ENCODE measurements around the gene SOX6. TPM values are rescaled to one million over a fixed set of nuclear protein-coding genes. Genes with fewer than 3 reads are reported as not detected.

SOX6 gene
- total RNA-seq, 1 donor from 2014 or later: 1.4 TPM

DNA sequence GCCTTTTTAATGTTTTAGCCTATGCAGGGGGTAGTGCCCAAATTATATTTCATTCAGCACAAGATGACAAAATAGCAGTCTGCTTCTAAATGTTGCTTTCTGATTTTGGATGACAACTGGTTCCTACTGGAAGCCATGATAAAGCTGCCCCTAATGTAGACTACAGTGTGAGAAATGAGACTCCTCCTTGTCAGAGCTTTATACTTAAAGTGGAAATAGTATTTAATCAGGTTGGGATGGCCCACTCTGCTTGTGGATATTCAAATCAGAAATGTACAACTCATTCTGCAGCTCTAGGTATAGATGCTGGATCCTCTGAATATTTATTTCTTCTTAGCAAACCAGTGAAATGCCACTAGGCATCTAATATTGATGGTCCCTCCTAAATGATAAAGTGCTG, 171.3 kb downstream of the SOX6 start:
- no peak overlapping the region for H3K27ac Mint-ChIP-seq (ENCODE audit: unreplicated experiment)
- DNase-seq: no peak
- no peaks in the 10 kb centered on the region for H3K4me1 Mint-ChIP-seq (ENCODE audit: low read depth, unreplicated experiment)
- H3K36me3 Mint-ChIP-seq (ENCODE audit: unreplicated experiment): no peaks in the 10 kb centered on the region
- no peak for TF ChIP-seq CTCF (IDR thresholded peaks at IDR 0.05; ENCODE audit: partially characterized antibody, unreplicated experiment)
- no peak overlapping the region for H3K4me3 Mint-ChIP-seq (ENCODE audit: unreplicated experiment)
- no peaks in the 10 kb centered on the region for H3K9me3 Mint-ChIP-seq (ENCODE audit: unreplicated experiment)
- H3K27me3 Mint-ChIP-seq (ENCODE audit: unreplicated experiment): peaks cover 2% of the 10 kb centered on the region

DNA sequence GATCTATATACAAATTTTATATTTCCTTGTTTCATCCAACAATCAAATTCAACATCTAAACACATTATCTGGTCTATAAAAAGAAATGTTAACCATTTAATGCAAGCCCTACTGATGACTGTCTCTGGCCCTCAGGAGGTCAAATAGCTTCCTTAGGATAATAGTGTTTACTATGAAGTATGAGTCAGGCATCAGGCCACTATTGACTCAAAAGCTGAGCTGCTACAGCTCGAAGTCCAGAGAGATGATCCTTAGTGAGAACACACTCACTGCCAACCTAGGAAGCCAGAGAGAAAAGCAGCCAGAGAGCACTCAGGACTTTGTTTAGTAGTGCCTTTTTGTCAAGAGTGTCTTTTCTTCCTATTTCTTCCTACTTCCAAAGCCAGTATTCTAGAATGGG, 171.8 kb downstream of the SOX6 start:
- H3K27me3 Mint-ChIP-seq (ENCODE audit: unreplicated experiment): peaks cover 2% of the 10 kb centered on the region
- no peaks in the 10 kb centered on the region for H3K4me1 Mint-ChIP-seq (ENCODE audit: low read depth, unreplicated experiment)
- no peak for TF ChIP-seq CTCF (IDR thresholded peaks at IDR 0.05; ENCODE audit: partially characterized antibody, unreplicated experiment)
- no peak overlapping the region for H3K27ac Mint-ChIP-seq (ENCODE audit: unreplicated experiment)
- H3K4me3 Mint-ChIP-seq (ENCODE audit: unreplicated experiment): no peak overlapping the region
- no peak for DNase-seq
- no peaks in the 10 kb centered on the region for H3K36me3 Mint-ChIP-seq (ENCODE audit: unreplicated experiment)
- no peaks in the 10 kb centered on the region for H3K9me3 Mint-ChIP-seq (ENCODE audit: unreplicated experiment)

DNA sequence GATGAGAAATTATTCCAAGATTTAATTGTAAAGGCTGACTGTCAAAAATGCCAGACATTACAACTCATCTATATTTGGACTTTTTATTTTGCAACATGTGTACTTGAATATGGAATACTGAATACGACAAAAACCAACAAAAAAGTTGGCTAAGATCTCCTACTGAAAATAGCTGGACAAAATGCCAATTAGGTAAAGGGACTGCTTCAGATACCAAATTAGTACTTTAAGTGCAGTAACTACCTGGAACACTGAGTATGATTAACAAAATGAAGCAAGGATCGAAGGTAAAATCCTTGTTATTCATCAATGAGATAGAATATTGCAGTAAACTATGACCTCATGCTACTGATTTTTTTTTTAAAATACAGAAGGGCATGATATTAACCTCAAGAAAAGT, 173.8 kb downstream of the SOX6 start:
- H3K4me1 Mint-ChIP-seq (ENCODE audit: low read depth, unreplicated experiment): peaks cover 4% of the 10 kb centered on the region
- no peak overlapping the region for H3K27ac Mint-ChIP-seq (ENCODE audit: unreplicated experiment)
- no peak for TF ChIP-seq CTCF (IDR thresholded peaks at IDR 0.05; ENCODE audit: partially characterized antibody, unreplicated experiment)
- no peaks in the 10 kb centered on the region for H3K27me3 Mint-ChIP-seq (ENCODE audit: unreplicated experiment)
- H3K4me3 Mint-ChIP-seq (ENCODE audit: unreplicated experiment): no peak overlapping the region
- no peaks in the 10 kb centered on the region for H3K36me3 Mint-ChIP-seq (ENCODE audit: unreplicated experiment)
- no peaks in the 10 kb centered on the region for H3K9me3 Mint-ChIP-seq (ENCODE audit: unreplicated experiment)
- no peak for DNase-seq

- H3K4me1 Mint-ChIP-seq (ENCODE audit: low read depth, unreplicated experiment): peaks cover 4% of the 10 kb centered on the region
- H3K36me3 Mint-ChIP-seq (ENCODE audit: unreplicated experiment): no peaks in the 10 kb centered on the region
- H3K9me3 Mint-ChIP-seq (ENCODE audit: unreplicated experiment): no peaks in the 10 kb centered on the region
- no peak for TF ChIP-seq CTCF (IDR thresholded peaks at IDR 0.05; ENCODE audit: partially characterized antibody, unreplicated experiment)
- H3K27ac Mint-ChIP-seq (ENCODE audit: unreplicated experiment): no peak overlapping the region
- no peaks in the 10 kb centered on the region for H3K27me3 Mint-ChIP-seq (ENCODE audit: unreplicated experiment)
- DNase-seq: no peak
- no peak overlapping the region for H3K4me3 Mint-ChIP-seq (ENCODE audit: unreplicated experiment)
Observed at GRCh38 chr11:16180868-16181267, 175.5 kb downstream of the SOX6 start.

DNA sequence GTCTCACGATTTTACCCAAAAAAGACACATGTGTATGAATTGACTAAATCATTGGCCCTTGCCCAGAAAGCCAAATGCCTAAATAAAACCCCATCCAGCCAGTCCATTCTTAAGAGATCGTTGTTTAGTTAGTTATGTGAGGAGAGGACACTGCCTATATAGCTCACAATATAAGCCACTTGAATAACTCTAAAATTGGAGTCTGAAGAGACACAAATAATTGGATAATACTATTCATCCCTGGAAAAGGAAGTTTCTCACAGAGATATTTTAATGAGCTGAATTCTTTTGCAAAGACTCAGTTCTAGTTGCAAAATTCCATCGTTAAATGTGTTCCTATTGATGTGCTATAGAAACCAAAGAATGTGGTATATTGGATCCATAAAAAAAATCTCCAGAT, 176.7 kb downstream of the SOX6 start:
- H3K36me3 Mint-ChIP-seq (ENCODE audit: unreplicated experiment): no peaks in the 10 kb centered on the region
- DNase-seq: no peak
- no peak overlapping the region for H3K4me3 Mint-ChIP-seq (ENCODE audit: unreplicated experiment)
- H3K27me3 Mint-ChIP-seq (ENCODE audit: unreplicated experiment): no peaks in the 10 kb centered on the region
- H3K4me1 Mint-ChIP-seq (ENCODE audit: low read depth, unreplicated experiment): peaks cover 4% of the 10 kb centered on the region
- no peak for TF ChIP-seq CTCF (IDR thresholded peaks at IDR 0.05; ENCODE audit: partially characterized antibody, unreplicated experiment)
- no peaks in the 10 kb centered on the region for H3K9me3 Mint-ChIP-seq (ENCODE audit: unreplicated experiment)
- no peak overlapping the region for H3K27ac Mint-ChIP-seq (ENCODE audit: unreplicated experiment)
